ENCODE results near the gene CPED1. TPM values are rescaled to one million over a fixed set of nuclear protein-coding genes. Genes with fewer than 3 reads are reported as not detected.

The CPED1 gene
- total RNA-seq, 1 experiment from 2014 or later: 0.13 TPM

DNA sequence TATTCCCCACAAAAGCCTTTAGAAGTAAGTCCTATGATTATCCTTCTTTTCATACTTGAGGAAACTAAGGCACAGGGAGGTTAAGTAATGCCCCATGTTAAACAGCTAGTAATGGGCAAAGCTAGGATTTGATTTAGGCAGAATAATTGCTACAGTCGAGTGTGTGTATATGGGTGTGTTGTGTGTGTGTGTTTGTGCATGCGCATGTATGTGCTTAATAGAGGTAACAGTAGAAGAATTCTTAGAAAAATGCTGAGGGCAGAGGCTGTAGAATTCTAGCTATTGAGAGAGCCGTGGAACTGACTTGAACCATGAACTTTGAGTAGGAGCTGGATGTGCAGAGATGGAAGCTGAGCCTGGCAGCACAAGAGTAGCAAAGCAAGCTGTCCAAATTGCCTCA is 208.9 kb downstream of the CPED1 start:
- no peaks in the 10 kb centered on the region for H3K36me3 Mint-ChIP-seq (ENCODE audit: insufficient read depth in 1 of 3, low read depth in 3 of 3)
- H3K9me3 Mint-ChIP-seq: no peaks in the 10 kb centered on the region

More for the DNA sequence above, 208.9 kb downstream of the CPED1 start:
- H3K79me2 ChIP-seq (ENCODE audit: insufficient read depth, low read length): no peaks in the 10 kb centered on the region
- no peak overlapping the region for H3K4ac ChIP-seq (ENCODE audit: low read depth, low read length)
- no CpG with 5 or more reads among the region's 3 CpGs for WGBS (ENCODE audit: extremely low coverage, insufficient read length, low lambda C conversion rate)
- no peak overlapping the region for H3K4me2 ChIP-seq (ENCODE audit: insufficient read depth, insufficient read length, low read length)
- H2BK5ac ChIP-seq (ENCODE audit: insufficient read length, low read length): no peak overlapping the region
- H3K27ac ChIP-seq (ENCODE audit: insufficient read length, low read depth, low read length): no peak overlapping the region
- no peak overlapping the region for H3T11ph ChIP-seq (ENCODE audit: low read length)
- H2BK15ac ChIP-seq (ENCODE audit: low read depth, low read length): no peak overlapping the region
- no peaks in the 10 kb centered on the region for H3K27me3 ChIP-seq (ENCODE audit: insufficient read depth, low read length)
- no peak overlapping the region for H3K18ac ChIP-seq (ENCODE audit: insufficient read length, low read depth, low read length)
- no peak overlapping the region for H4K5ac ChIP-seq (ENCODE audit: insufficient read length, low read depth, low read length)
- no peak overlapping the region for H2BK20ac ChIP-seq (ENCODE audit: low read depth, low read length, poor library complexity, severe bottlenecking)
- Mint-ChIP-seq H3K27me3 (ENCODE audit: low read depth) (no peaks in the 10 kb centered on the region), H3K4me1 (0 out of 4 replicates have a peak, but pooled peaks cover 0 to 6% of the 10 kb centered on the region in 2 experiments), H3K27ac (no peak overlapping the region), H3K4me3 (no peak overlapping the region)
- H2BK12ac ChIP-seq (ENCODE audit: insufficient read length, low read depth, low read length): no peak overlapping the region
- H4K91ac ChIP-seq (ENCODE audit: insufficient read length, low read depth, low read length): no peak overlapping the region
- H3K56ac ChIP-seq (ENCODE audit: insufficient read length, low read depth, low read length): no peak overlapping the region
- H3K4me1 ChIP-seq (ENCODE audit: insufficient read depth, low read length): no peaks in the 10 kb centered on the region
- no peak overlapping the region for H2AFZ ChIP-seq (ENCODE audit: low read length)
- no peak for TF ChIP-seq CTCF (conservative IDR thresholded peaks at IDR 0.05)
- no peak for DNase-seq
- H3K9ac ChIP-seq (ENCODE audit: extremely low read depth, insufficient read length, low read length): no peak overlapping the region
- H4K8ac ChIP-seq (replicated peaks; ENCODE audit: insufficient read length, low read depth, low read length): no peak overlapping the region
- H3K79me1 ChIP-seq (ENCODE audit: insufficient read depth, low read depth, low read length, poor library complexity, severe bottlenecking): no peaks in the 10 kb centered on the region
- no peak overlapping the region for H3K23ac ChIP-seq (ENCODE audit: insufficient read length, low read depth, low read length)
- no peaks in the 10 kb centered on the region for H4K20me1 ChIP-seq (ENCODE audit: control insufficient read depth, insufficient read depth, insufficient read length)
- no peaks in the 10 kb centered on the region for H3K23me2 ChIP-seq (ENCODE audit: insufficient read length, low read depth, low read length, poor library complexity, severe bottlenecking)
- H2BK120ac ChIP-seq (ENCODE audit: low read depth, low read length, poor library complexity, severe bottlenecking): no peak overlapping the region
- no peak overlapping the region for H3K14ac ChIP-seq (ENCODE audit: insufficient read depth, low read length)
- H2AK5ac ChIP-seq (ENCODE audit: insufficient read length, low read length): no peak overlapping the region
- H3K9me3 ChIP-seq (ENCODE audit: control insufficient read depth, low read depth, low read length): no peaks in the 10 kb centered on the region

Measured in H9 (cell line).